ENCODE measurements around the gene NPAS3.

The NPAS3 gene

GRCh38 chr14:33529787-33530757, 591.4 kb downstream of the NPAS3 start:
- DNase-seq, result no peak

DNA sequence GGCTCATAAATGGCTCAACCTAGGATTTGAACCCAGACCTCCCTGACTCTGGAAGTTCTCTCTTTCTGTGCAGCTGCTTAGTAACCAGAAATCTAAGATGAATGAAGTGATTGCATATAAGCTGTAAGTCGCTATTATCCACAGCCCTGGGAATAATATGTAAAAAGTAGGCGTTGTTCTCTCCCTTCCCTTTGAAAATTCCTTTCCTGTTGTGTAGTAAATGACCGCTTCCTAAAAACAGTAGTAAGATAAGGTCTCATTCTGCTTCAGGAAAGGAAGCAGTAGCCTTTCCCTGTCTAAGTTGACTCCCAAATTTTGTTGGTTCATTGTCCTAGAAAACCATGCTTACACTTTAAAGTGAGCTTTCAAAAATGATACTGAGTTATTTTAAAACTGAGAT, 593.9 kb downstream of the NPAS3 start:
- no peak for DNase-seq

- DNase-seq, result no peak
Measured at GRCh38 chr14:33534104-33534503, 595.4 kb downstream of the NPAS3 start.

DNA sequence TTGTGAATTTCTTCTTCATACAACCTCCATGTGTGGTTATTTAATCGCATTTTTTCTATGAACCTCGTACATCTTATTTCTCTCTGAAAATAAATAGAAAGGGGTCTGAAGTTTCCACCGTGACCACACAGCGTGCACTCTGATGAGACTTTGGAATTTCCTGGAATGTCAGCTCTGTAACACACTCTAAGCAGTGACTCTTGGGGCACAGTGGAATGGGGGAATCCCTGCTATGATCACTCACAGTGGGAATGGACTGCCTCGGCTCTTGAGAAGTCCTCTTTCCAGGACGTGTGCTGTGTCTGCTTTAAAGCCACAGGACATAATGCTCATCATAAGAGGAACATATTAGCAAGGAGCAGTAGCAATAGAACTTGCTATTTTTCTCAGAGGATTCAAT, 596.0 kb downstream of the NPAS3 start:
- no peak for DNase-seq

GRCh38 chr14:33539918-33540357, 601.3 kb downstream of the NPAS3 start:
- no peak for DNase-seq

- no peak for DNase-seq
Measured at GRCh38 chr14:33541171-33541570, 602.5 kb downstream of the NPAS3 start.

DNA sequence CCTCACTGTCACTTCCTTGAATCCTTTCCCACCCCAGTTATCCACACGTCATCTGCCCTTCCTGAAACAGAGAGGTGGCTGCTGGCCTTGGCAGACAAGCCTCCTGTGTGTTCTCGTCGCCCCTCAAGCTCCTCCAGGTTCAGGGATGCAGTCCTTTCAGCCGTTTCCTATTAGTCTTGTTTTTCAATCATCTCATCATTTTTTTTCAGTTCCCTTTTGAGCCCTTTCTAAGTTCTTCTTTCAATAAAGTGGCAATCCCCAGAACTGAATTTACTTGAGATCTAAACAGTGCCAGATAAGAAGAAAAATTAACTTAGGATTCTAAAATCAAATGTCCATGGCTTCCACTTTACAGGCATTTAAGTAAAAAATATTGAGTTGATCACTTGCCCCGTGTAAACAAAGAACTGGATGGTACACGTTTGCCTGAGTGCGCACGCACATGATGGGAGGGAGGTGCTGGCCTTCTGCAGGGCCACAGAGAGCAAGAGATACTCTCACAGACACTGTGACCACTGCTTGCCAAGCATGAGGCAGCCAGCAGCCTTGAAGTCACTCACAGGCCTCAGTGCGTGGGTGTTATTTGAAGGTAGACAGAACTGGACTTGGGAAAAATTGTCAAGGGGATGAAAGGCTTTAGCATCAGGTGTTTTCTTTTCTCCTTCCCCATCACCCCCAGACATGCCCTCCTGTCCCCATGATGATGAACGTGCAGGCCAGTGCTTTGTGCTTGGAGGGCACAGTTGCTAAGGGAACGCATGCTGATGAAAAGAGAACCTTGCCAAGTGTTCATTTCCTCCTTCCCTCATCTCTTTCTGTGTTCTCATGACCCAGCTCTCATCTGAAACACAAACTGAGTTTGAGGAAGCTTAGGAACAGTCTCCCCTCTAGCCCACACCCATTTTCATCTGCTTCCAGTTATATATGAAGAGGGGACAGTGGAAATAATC, 603.9 kb downstream of the NPAS3 start:
- DNase-seq, result no peak

- no peak for DNase-seq
Measured at GRCh38 chr14:33545696-33546095, 607.0 kb downstream of the NPAS3 start.

DNA sequence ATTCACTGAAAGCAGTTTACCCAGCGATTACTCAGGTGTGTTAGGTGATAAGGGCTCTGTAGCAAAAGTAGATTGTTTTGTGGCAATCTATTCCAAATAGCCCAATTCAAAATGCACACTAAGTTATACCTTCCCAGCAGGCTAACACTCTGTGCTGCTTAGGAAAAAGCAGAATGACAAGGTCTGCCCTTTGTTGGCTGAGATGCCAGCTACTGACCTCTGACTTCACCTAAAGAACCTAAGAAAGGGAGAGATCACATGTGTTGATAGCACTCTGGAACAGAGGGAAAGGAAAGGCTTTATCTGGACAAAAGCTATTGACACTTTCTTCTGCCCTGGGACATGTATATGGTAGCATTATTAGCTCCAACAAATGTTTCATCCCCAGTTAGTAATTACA, 609.9 kb downstream of the NPAS3 start:
- DNase-seq, result no peak

GRCh38 chr14:33551963-33552362, 613.3 kb downstream of the NPAS3 start:
- no peak for DNase-seq

DNA sequence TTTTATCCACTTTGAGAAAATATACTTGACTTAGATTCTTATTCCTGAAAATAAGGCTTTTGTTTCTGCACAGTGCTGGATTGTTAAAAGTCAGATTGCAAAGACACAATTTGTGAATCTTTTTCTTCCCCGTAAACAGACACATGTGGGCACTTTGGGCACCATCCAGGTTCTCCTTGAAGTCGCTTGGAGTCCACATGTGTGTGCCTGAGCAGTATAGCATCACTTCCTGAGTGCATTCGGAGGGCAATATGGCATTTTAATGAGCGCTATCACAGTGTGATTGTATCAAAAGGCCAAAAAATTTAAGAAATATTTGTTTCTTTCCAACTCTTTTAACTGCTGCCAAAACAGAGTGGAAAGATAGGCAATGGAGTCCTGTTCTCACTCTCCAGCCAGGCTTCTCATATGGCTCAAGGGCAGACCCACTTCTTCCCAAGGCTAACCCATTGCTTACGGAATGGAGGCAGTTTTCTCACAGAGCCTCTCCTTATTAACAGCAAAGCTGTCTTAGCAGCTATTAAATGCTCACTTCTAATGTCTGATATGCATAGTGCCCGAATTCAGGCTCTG, 615.1 kb downstream of the NPAS3 start:
- DNase-seq, result no peak

- no peak for DNase-seq
Measured at GRCh38 chr14:33554988-33555387, 616.3 kb downstream of the NPAS3 start.

- DNase-seq, result no peak
Measured at GRCh38 chr14:33555710-33556350, 617.2 kb downstream of the NPAS3 start.

DNA sequence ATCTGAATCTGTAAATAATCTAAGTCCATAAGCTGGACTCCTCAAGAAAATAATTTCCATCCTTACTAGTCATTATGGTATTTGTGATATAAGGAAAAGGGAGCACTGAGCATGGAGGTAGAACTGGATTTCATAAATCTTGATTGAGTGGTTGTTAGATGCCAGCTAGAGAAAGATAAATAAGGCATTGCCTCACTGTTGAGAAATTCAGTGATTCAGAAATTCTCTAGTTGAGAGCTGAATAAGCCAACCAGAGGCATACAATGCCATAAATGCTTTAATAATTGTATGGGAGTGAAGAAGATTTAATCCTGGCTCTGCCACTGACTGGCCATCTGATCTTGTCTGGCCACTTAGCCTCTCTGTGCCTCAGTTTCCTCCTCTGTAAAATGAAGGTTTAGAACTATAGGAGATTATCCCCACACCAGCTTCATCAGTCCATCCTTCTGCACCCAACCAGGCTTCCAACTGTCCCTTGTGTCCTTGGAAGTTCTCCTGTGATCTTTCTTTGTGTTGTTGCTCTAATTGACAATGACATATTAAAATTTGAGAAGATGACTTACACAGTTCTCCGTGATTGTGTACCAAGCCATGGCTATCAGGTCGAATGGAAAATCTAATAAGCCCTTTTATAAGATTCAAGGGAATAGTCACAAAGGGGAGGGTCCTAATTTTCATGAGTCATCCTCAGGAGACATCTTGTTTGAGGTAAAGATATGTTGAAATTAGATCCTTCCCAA, 617.9 kb downstream of the NPAS3 start:
- no peak for DNase-seq

- DNase-seq, result no peak
Measured at GRCh38 chr14:33560718-33561431, 622.2 kb downstream of the NPAS3 start.

DNA sequence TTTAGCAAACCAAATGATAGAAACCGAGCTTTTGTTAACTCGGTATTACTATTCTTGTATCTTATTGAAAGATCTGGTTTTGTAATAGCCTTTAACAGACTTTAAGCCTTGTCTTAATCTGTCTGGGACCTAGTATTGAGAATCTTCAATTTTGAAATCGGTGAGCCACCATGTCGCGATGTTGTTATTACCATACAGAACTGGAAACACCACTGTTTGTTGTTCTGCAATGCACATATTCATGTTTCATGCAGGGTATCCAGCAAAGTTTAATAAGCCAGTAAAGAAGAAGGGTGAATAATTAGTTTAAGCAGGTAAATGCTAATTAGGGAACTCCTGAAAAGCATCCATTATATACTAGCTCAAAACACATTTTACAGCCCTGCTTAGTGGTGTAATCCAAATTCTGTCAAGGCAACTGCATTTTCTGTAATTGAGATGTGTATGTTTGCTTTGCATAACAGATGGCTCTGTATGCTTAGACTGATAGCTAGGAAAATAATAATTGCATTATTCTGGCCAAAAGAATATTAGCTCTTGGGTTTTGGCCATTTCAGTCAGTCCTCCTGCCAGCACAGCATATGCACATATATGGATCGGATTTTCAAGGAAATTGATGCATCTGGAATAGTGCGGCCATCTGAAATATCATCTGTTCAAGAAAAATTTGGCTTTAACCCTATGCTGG, 623.0 kb downstream of the NPAS3 start:
- DNase-seq, result no peak

DNA sequence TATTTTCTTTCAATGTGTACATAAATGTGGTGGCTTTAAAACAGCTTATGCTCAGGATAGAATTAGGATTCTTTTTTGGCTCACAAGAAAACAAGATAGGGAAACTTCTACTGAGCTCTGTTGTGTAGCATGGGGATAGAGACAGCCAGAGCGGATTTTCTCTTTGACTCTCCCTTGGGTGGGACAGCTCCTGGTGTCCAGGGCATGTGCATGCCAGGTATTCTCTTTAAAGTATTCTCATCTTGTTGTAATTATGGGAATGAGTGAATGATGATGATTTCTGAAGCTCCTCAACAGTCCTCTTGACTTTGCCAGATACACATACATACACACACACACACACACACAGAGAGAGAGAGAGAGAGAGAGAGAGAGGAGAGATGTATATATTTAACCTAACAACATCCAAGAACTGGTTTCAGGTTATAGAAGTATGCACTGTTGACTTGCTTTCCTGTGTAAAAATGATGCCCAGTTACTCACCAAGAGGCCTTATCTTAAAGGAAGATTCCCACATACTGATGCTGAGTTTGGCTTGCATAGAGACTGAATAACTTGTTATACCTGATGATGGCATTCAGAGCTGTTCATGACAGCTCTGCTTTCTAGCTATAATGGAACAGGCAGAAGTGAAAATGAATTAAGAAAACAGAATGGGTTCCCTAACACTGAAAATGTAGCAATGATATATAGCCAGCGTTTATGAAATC, 624.7 kb downstream of the NPAS3 start:
- DNase-seq, result no peak

DNA sequence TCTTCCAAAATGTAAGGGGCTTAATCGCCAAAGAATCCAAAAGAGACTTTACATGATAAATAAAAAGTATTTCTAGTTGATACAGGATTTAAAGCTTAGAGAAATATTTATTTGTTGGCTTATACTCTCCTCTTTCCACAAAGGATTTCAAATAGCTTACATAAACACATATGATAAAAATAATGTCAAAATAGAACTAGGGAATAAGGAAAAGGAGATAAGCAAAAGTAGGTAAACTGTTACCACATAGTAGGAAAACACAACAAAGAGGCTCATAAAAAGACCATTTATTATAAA, 625.2 kb downstream of the NPAS3 start:
- no peak for DNase-seq

DNA sequence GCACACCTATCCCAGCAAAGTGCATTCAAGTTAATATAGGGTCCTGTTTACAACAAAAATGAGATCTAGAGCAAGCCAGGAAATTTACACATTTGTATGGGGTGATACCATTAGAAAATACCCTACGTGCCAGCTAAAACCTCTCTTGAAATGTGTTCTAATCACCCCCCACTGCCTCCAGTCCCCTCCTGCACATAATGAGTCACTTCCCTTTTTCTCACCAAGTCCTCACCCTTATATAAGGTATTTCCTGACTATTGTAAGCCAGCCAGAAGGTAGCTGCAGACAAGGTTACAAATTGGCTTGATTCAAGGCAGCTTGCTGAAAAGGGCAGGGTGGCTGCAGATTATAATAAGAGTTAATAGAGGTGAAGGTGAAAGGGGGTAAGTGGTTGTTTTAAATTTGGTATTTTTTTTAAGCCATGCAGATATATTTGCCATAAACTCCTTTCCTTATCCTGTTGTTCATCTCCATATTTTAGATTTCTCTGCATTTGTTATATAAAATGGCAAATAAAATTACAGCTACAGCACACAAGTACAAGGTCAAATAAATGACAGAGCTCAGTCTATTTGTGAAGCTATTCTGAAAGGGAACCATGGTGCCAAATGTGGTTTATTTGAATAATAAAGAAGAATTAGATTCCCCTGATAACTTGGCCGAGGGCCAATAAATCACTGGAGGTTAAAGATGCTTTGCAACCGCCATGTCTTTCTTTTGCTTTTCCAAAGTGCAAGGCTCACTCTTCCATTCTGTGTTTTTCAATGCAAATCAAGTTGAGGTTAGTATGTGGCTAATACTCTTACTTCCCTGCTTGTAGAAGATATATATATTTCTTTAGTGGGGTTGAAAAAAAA, 626.3 kb downstream of the NPAS3 start:
- DNase-seq, result no peak
